IPS-18c (cell line): ENCODE data around the gene KCNQ1.

Source experiments
- H3K4me3 ChIP-seq: 2 replicates; pipeline ENCODE4 v1.7.0; 2013; ENCODE audit warnings: low read depth, mild to moderate bottlenecking, low read length, moderate library complexity; ENCODE audit not compliant: insufficient read depth
- H3K9me3 ChIP-seq: one replicate; pipeline ENCODE4 v1.6.1; 2013; ENCODE audit warnings: mild to moderate bottlenecking, low read length, moderate library complexity; ENCODE audit not compliant: control insufficient read depth, insufficient read depth

The KCNQ1 gene

GRCh38 chr11:2579315-2580060 is 134.7 kb downstream of the KCNQ1 start:
- Histone ChIP-seq H3K4me3 (no peak overlapping the region), H3K9me3 (peaks cover 2% of the 10 kb centered on the region)

- Histone ChIP-seq H3K4me3 (no peak overlapping the region), H3K9me3 (peaks cover 2% of the 10 kb centered on the region)
Observed at GRCh38 chr11:2580061-2580421, 135.2 kb downstream of the KCNQ1 start.

GRCh38 chr11:2580571-2581001 is 135.8 kb downstream of the KCNQ1 start:
- Histone ChIP-seq H3K9me3 (peaks cover 2% of the 10 kb centered on the region), H3K4me3 (no peak overlapping the region)

GRCh38 chr11:2581151-2581930 is 136.5 kb downstream of the KCNQ1 start:
- no peaks in the 10 kb centered on the region for H3K9me3 ChIP-seq

GRCh38 chr11:2581931-2582350 is 137.1 kb downstream of the KCNQ1 start:
- no peaks in the 10 kb centered on the region for H3K9me3 ChIP-seq
- no peak overlapping the region for H3K4me3 ChIP-seq

More at GRCh38 chr11:2581151-2581930, 136.5 kb downstream of the KCNQ1 start:
- no peak overlapping the region for H3K4me3 ChIP-seq

- Histone ChIP-seq H3K9me3 (no peaks in the 10 kb centered on the region), H3K4me3 (no peak overlapping the region)
Observed at GRCh38 chr11:2582351-2582945, 137.6 kb downstream of the KCNQ1 start.

GRCh38 chr11:2582946-2583604 is 138.3 kb downstream of the KCNQ1 start:
- Histone ChIP-seq H3K9me3 (no peaks in the 10 kb centered on the region), H3K4me3 (no peak overlapping the region)

GRCh38 chr11:2583605-2583958 is 138.8 kb downstream of the KCNQ1 start:
- H3K9me3 ChIP-seq = no peaks in the 10 kb centered on the region
- H3K4me3 ChIP-seq = no peak overlapping the region

- H3K4me3 ChIP-seq = no peak overlapping the region
- H3K9me3 ChIP-seq = no peaks in the 10 kb centered on the region
Observed at GRCh38 chr11:2584434-2584811, 139.6 kb downstream of the KCNQ1 start.

- H3K9me3 ChIP-seq = no peaks in the 10 kb centered on the region
- H3K4me3 ChIP-seq = no peak overlapping the region
Observed at GRCh38 chr11:2584812-2585565, 140.2 kb downstream of the KCNQ1 start.

GRCh38 chr11:2585566-2586086 is 140.8 kb downstream of the KCNQ1 start:
- no peaks in the 10 kb centered on the region for H3K9me3 ChIP-seq
- no peak overlapping the region for H3K4me3 ChIP-seq

- Histone ChIP-seq H3K4me3 (no peak overlapping the region), H3K9me3 (no peaks in the 10 kb centered on the region)
Observed at GRCh38 chr11:2586087-2586792, 141.4 kb downstream of the KCNQ1 start.

- no peaks in the 10 kb centered on the region for H3K9me3 ChIP-seq
- no peak overlapping the region for H3K4me3 ChIP-seq
Observed at GRCh38 chr11:2586793-2587131, 142.0 kb downstream of the KCNQ1 start.

GRCh38 chr11:2587132-2587930 is 142.5 kb downstream of the KCNQ1 start:
- H3K9me3 ChIP-seq = no peaks in the 10 kb centered on the region
- no peak overlapping the region for H3K4me3 ChIP-seq

- H3K4me3 ChIP-seq = no peak overlapping the region
- H3K9me3 ChIP-seq = no peaks in the 10 kb centered on the region
Observed at GRCh38 chr11:2587976-2588748, 143.4 kb downstream of the KCNQ1 start.
